Right kidney (tissue), 9 donors: ENCODE results near the gene COL5A2.

ENCODE experiments used
- DNase-seq: peaks from one replicate; pipeline ENCODE4 v3.0.0-alpha.2; 2016
- long read RNA-seq, 8 donors: transcript quantifications; one replicate each; lab custom pipeline, GENCODE V29; 2026

The COL5A2 gene
- long read RNA-seq, donor 1, full-length matches to known transcripts = 9 of 22 reads
- long read RNA-seq, donor 1, partial matches to known transcripts = 7 of 22 reads
- long read RNA-seq, donor 1, other reads (novel, unspliced or antisense) = 6 of 22 reads
- long read RNA-seq, donor 2, full-length matches to known transcripts = 1 of 6 reads
- long read RNA-seq, donor 2, partial matches to known transcripts = 5 of 6 reads
- long read RNA-seq, donor 2, other reads (novel, unspliced or antisense) = 0 of 6 reads
- long read RNA-seq, donor 3, full-length matches to known transcripts = 1 of 57 reads
- long read RNA-seq, donor 3, partial matches to known transcripts = 56 of 57 reads
- long read RNA-seq, donor 3, other reads (novel, unspliced or antisense) = 0 of 57 reads
- long read RNA-seq, donor 4, full-length matches to known transcripts = 1 of 12 reads
- long read RNA-seq, donor 4, partial matches to known transcripts = 11 of 12 reads
- long read RNA-seq, donor 4, other reads (novel, unspliced or antisense) = 0 of 12 reads
- long read RNA-seq, donor 5, full-length matches to known transcripts = 1 of 6 reads
- long read RNA-seq, donor 5, partial matches to known transcripts = 0 of 6 reads
- long read RNA-seq, donor 5, other reads (novel, unspliced or antisense) = 5 of 6 reads
- long read RNA-seq, donor 6, full-length matches to known transcripts = 1 of 1 reads
- long read RNA-seq, donor 6, partial matches to known transcripts = 0 of 1 reads
- long read RNA-seq, donor 6, other reads (novel, unspliced or antisense) = 0 of 1 reads
- long read RNA-seq, donor 7, full-length matches to known transcripts = 3 of 11 reads
- long read RNA-seq, donor 7, partial matches to known transcripts = 8 of 11 reads
- long read RNA-seq, donor 7, other reads (novel, unspliced or antisense) = 0 of 11 reads
- long read RNA-seq, donor 8, full-length matches to known transcripts = 1 of 1 reads
- long read RNA-seq, donor 8, partial matches to known transcripts = 0 of 1 reads
- long read RNA-seq, donor 8, other reads (novel, unspliced or antisense) = 0 of 1 reads

DNA sequence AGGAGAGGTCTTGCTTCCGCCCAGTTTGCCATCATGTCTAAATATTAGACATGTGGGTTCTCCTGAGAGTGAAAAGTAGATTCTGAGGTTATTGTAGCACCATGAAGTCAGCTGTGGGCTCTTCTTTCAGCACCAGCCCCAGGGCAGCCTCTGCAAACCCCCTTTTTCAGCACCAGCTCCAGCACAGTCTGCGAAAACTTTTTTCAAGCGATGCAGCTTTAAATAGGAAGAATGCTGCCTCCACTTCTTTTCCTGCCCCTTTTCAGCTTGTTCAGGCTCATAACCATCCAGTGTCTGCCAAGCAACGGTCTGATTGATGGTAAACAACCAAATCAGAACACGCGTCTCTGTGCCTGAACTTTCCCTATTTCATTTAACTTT lies at the start of gene COL5A2:
TSS of gene COL5A2 (minus strand) at position 192 of the 381 bp plus-strand sequence. CDS start at position 35, 157 bp downstream.
- no peak for DNase-seq

- DNase-seq = no peak
Measured at GRCh38 chr2:189226017-189226416, 46.5 kb upstream of the COL5A2 start.

DNA sequence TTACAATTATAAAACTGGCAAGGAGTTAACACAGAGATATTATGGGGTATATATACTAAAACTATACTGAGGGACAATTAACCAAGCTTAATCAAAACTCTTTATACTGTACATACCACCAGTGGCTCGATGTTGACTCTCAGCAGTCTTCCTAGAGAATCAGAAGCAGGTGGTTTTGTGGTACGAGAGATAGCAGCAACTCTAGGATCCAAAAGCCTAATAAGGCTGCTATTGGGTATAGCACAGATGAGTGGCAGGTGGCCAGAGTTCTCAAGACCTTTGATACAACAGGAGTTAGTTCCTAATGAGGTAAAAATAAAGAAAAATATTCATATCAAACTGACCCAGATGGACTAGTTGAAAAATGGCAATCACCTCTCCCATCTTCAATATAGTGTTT lies 45.5 kb upstream of the COL5A2 start:
- no peak for DNase-seq

- no peak for DNase-seq
Measured at GRCh38 chr2:189222468-189223105, 43.0 kb upstream of the COL5A2 start.

DNA sequence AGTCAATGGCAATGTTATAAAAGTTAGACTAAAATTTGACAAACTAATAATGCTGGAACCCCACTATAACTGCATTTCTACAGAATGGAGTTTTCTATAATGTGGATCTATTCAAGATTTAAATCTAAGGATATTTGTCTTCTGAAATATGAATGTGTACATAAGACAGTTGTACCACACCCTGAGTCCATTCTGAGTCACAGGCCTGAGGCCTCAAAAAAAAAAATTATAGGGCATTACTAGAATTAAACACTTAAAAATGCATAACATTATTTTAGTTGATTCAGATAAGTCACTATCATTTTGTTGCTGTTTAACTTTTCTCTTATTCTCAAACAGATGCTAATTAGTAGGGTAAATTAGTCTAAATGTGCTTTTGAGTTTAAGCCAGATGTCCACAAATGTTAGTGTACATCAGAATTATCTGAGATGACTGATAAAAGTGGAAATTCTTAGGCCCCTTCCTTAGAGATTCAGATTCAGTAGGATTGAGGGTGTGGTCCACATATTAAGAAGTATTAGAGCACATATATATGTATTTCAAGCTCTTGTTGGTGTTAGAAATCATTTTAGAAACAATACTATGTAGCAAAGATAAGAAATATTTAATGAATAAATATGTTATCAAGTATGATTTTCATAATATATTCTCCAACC lies 42.4 kb upstream of the COL5A2 start:
- no peak for DNase-seq

DNA sequence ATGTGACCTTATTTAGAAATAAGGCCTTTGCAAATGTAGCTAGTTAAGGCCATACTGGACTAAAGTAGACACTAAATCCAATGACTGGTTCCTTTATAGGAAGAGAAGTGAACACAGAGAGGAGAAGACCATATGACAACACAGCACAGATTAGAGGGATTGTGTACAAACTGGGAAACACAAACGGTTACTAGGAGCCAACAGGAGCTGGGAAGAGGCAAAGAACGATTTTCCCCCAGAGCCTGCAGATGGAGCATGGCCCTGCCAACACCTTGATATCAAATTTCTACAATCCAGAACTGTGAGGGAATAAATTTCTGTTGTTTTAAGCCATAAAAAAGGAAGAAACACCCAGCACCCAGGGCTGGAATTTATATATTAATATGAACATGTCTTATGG lies 38.7 kb upstream of the COL5A2 start:
- DNase-seq = no peak

DNA sequence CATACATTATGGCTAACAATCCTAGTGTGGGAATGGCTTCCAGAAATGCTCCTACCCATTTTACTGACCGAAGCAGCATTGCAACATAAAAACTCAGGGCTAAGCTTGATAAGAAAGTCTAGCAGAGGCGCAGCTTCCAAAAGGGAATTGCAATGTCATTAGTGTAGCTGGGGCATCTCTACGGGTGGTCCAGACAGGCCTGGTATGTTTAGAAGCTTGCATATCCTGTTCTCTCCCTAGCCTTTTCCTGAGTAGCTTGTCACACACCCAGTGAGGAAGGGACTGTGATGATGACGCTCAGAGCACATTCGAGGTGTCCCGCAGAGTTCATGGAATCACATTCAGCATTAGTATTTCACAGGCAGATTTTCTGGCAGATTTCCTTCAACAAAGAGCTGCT lies 38.0 kb upstream of the COL5A2 start:
- DNase-seq = no peak

DNA sequence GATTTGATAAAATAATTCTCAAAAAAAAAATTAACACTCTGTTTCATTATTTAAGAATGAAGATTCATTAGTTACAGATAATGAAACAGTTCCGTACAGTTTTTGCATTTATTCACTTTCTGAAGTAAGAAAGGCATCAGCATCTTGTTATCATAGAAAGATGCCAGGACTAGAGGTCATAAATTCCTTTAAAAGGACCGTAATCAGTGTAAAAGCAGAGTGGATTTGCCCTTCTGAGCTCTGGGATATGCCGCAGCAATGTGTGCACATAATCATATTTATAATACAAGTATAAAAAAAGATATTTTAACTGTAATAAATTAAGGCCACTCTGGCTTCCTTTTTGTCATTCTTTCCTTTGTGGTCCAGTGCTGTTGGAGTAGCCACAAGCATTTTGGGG lies 37.5 kb upstream of the COL5A2 start:
- DNase-seq = no peak

- DNase-seq = no peak
Measured at GRCh38 chr2:189214484-189214883, 34.9 kb upstream of the COL5A2 start.

DNA sequence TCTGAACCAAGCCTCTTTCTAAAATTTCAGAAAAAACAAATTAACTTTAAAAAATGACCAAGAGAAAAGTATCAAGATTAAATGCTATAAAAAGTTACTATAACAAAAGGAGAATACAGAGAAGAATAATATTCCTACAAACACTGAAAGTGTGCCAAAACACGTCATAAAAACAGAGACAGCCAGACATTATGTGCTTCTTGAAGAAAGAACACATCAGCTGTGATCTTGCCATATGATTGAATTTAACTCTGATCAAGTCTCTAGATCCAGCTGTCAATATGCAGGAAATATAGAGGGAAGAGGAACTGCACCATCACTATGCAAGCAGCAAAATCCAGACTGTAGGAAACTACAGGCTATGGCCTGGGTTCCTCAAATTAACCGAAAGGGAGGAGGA lies 33.7 kb upstream of the COL5A2 start:
- DNase-seq = no peak

- peak; percentile 8 for DNase-seq
Measured at GRCh38 chr2:189210250-189211087, 30.9 kb upstream of the COL5A2 start.

DNA sequence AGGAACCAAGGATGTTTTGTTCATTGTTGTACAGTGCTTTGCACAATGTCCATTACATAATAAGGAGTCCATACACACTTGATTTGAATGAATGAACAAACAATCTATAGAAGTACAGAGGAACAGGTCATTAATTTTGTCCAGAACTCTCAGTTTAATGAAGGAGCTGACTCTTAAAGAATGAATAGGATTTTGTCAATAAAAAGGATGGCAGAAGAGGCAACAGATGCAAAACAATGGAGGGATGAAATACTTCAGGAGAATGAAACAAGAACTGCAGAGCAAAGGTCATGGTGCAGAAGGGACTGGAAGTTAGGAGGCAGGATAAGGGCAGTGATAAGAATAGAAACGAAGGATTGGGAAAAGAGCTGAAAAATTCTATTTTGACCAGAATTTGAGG lies 28.7 kb upstream of the COL5A2 start:
- no peak for DNase-seq

GRCh38 chr2:189204322-189204941 lies 24.9 kb upstream of the COL5A2 start:
- DNase-seq = no peak

GRCh38 chr2:189203177-189203799 lies 23.7 kb upstream of the COL5A2 start:
- DNase-seq = no peak

GRCh38 chr2:189199797-189200196 lies 20.2 kb upstream of the COL5A2 start:
- DNase-seq = no peak

- DNase-seq = no peak
Measured at GRCh38 chr2:189192766-189193165, 13.2 kb upstream of the COL5A2 start.

DNA sequence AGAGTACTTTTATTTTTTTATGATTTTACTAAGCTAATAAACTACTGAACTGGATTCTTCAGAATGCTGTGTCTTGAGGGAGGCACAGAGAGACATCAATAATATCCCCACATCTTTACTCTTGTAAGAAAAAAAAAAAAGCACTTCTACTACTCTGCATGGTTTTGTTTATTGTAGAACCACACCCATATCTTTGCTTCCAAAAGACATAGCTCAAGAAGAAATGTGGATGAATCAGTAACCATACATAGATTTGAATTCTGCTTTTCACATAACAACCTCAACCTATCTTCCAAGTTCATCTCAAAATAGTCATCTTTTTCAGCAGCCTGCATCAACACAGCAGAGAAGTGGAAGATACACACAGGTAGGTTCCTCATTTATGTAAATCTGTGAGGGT lies 12.2 kb upstream of the COL5A2 start:
- DNase-seq = no peak

DNA sequence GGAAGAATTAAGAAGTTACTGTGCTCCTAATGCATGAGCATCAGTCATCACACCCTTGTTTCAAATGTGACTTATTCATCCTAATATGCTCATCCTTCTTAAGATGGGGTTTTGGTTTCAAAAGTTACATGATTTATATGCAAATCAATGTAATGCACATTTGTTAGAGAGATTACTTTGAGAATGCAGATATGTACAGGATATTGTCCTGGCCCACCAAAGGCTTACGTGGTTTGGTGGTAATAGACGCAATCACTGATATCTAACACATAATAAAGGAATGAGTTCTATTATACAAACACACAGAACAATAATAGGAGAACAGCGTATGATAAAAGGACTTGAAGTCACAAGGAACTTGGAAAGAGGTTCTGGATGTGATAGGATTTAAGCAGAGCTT lies 11.1 kb upstream of the COL5A2 start:
- no peak for DNase-seq

DNA sequence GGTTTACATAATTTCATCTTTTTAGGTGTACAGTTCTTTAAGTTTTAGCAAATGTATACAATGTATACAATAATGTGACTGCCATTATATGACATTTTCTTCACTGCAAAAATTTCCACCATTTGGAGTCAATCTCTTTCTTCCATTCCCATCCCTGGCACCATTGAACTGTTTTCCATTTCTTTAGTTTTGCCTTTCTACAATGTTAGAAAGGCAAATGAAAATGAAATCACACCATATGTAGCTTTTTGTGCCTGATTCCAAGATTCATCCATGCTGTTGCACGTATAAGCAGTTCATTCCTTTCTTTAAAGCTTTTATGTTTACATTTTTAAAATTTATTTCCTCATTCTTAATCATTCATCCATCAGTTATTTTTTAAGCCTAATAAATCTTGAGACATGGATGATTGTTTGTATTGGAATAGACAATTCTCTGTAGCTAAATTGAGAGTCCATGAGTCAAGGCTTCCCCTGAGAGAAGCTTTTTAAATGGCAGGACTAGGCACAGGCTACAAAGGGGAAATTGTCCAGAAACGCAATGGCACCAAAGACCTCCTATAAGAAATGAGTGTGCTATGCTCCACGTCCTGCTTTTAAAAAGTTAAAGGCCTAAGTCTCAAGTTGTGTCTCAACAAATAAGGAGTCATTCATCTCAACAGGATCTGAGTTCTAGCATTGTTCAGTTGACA lies 8.7 kb upstream of the COL5A2 start:
- no peak for DNase-seq

DNA sequence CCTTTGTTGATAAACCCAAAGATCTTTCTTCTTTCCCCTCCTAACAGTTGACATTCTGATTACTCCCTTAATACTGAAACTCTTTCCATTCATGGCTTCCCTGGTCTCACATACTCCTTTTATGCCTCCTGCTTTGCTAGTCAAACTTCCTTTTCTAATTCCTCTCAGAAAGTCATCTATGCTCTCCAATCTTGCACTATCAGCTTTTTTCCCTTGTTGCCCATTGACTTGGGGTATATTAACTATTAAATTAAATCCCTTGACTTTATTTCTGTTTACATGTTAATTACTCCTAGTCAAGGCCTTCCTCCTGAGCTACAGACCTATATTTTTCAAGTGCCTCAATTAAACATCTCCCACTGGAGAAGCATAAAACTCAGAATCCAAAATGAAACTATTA lies 3.6 kb upstream of the COL5A2 start:
- no peak for DNase-seq
